NCI-H524 treated with DMSO at 0.1 percent for 48 hours (cell line): ENCODE results near the gene ITPKC.
"Not testable (repeated sequence)": the region's sequence is repeated elsewhere in the genome, so short reads cannot be mapped to it uniquely, and the experiment has no call there.

Experiments
- DNase-seq: peaks from one replicate; lab custom pipeline; 2025; lab: John Stamatoyannopoulos, UW

The ITPKC gene

GRCh38 chr19:40716031-40716481 is 856 bp upstream of the ITPKC start:
- no peak for DNase-seq

- no peak for DNase-seq
Measured at GRCh38 chr19:40717325-40717879, 490 bp downstream of the ITPKC start.

- no peak for DNase-seq
Measured at GRCh38 chr19:40717880-40718773, 1.2 kb downstream of the ITPKC start.

- DNase-seq, result no peak
Measured at GRCh38 chr19:40718774-40719391, 2.0 kb downstream of the ITPKC start.

- DNase-seq, result no peak
Measured at GRCh38 chr19:40719414-40719894, 2.5 kb downstream of the ITPKC start.

GRCh38 chr19:40721140-40721486 is 4.2 kb downstream of the ITPKC start:
- no peak for DNase-seq

GRCh38 chr19:40721936-40722661 is 5.2 kb downstream of the ITPKC start:
- no peak for DNase-seq

- no peak for DNase-seq
Measured at GRCh38 chr19:40723661-40724254, 6.8 kb downstream of the ITPKC start.

- DNase-seq, result no peak
Measured at GRCh38 chr19:40724315-40724714, 7.4 kb downstream of the ITPKC start.

- no peak for DNase-seq
Measured at GRCh38 chr19:40724855-40725254, 7.9 kb downstream of the ITPKC start.

- no peak for DNase-seq
Measured at GRCh38 chr19:40726279-40726678, 9.4 kb downstream of the ITPKC start.

- DNase-seq, result not testable (repeated sequence)
Measured at GRCh38 chr19:40730065-40730464, 13.2 kb downstream of the ITPKC start.

GRCh38 chr19:40732304-40732703 is 15.4 kb downstream of the ITPKC start:
- not testable (repeated sequence) for DNase-seq

- DNase-seq, result no peak
Measured at GRCh38 chr19:40733149-40733548, 16.2 kb downstream of the ITPKC start.

- DNase-seq, result no peak
Measured at GRCh38 chr19:40735013-40735771, 18.3 kb downstream of the ITPKC start.

GRCh38 chr19:40736661-40737060 is 19.7 kb downstream of the ITPKC start:
- DNase-seq, result no peak

GRCh38 chr19:40737102-40737644 is 20.3 kb downstream of the ITPKC start:
- DNase-seq, result no peak

GRCh38 chr19:40739030-40739839 is 22.3 kb downstream of the ITPKC start:
- DNase-seq, result no peak

- no peak for DNase-seq
Measured at GRCh38 chr19:40739871-40740703, 23.2 kb downstream of the ITPKC start.
